HCT116 (cell line): Measurements from ENCODE around the gene SKI. TPM values are rescaled to one million over a fixed set of nuclear protein-coding genes. Genes with fewer than 3 reads are reported as not detected.

Experiments used
- ATAC-seq: fragments of 200-7000 bp; cut with Tn5 transposase; 2 replicates; pipeline ENCODE4 v1.9.1; 2020; ENCODE audit warnings: mild to moderate bottlenecking, moderate library complexity
- BruUV-seq: library from RNA; stranded (reverse); fragments of 400-500 nt; replicated peaks from 2 replicates; lab custom pipeline; 2021; lab: Mats Ljungman, UMichigan
- CTCF ChIA-PET: fragments of 300-600 bp; sonication (Branson Sonifier 250); formaldehyde crosslinking; loops from one replicate; lab custom pipeline; 2021; ENCODE audit warnings: antibody characterized with exemption; lab: Charles Lee
- POLR2A ChIA-PET: fragments of 300-600, 350-600 bp; sonication (Branson Sonifier 250); formaldehyde crosslinking; loops from one replicate; lab custom pipeline; 2021; ENCODE audit warnings: antibody characterized with exemption; lab: Charles Lee
- RAD21 ChIA-PET, 2 experiments: fragments of 300-600 bp; sonication (Branson Sonifier 250); formaldehyde crosslinking; loops; one replicate each; lab custom pipeline; 2023; ENCODE audit warnings: low total read pairs in 2 of 2; ENCODE audit not compliant: uncharacterized antibody in 2 of 2, unreplicated experiment in 2 of 2, low non-redundant PET in 1 of 2; lab: Charles Lee
- DNase-seq: peaks from one replicate; pipeline ENCODE4 v3.0.0-alpha.2; 2010; ENCODE audit warnings: low read depth, low spot score
- H2AFZ ChIP-seq: fragments of 200-600 bp; shearing (Covaris generic), sonication (generic); 2 replicates; pipeline ENCODE4 v1.6.1; 2017; ENCODE audit warnings: low read depth, mixed run types, mixed read lengths, antibody characterized with exemption, low read length; ENCODE audit not compliant: poor library complexity, severe bottlenecking
- H3K27ac ChIP-seq: 2 replicates; pipeline ENCODE4 v1.5.1; 2012; ENCODE audit warnings: low read depth, low read length
- H3K27me3 ChIP-seq: fragments of 200-600 bp; sonication (generic); 2 replicates; pipeline ENCODE4 v1.6.1; 2016; ENCODE audit warnings: mixed run types, low read length, mixed read lengths; ENCODE audit not compliant: insufficient read depth
- H3K36me3 ChIP-seq, 2 experiments: fragments of 200-500 bp in 1 of 2; fragments of 200-600 bp in 1 of 2; sonication (Bioruptor generic) in 1 of 2; sonication (generic) in 1 of 2; 2 replicates each; pipeline versions ENCODE4 v1.5.1 to v1.6.1; 2014 to 2016; ENCODE audit warnings: low read length in 2 of 2, inconsistent platforms in 1 of 2, mixed read lengths in 1 of 2, mixed run types in 1 of 2; ENCODE audit not compliant: insufficient read depth in 2 of 2, control insufficient read depth in 1 of 2
- H3K4me1 ChIP-seq, 2 experiments: fragments of 200-600 bp in 1 of 2; sonication (generic) in 1 of 2; 2 replicates each; pipeline versions ENCODE4 v1.5.1 to v1.6.1; 2012 to 2017; ENCODE audit warnings: low read length in 2 of 2, inconsistent platforms in 1 of 2, mild to moderate bottlenecking in 1 of 2, mixed read lengths in 1 of 2, mixed run types in 1 of 2, moderate library complexity in 1 of 2; ENCODE audit not compliant: insufficient read depth in 2 of 2, control insufficient read depth in 1 of 2
- H3K4me2 ChIP-seq: fragments of 200-600 bp; sonication (generic); 2 replicates; pipeline ENCODE4 v1.6.1; 2017; ENCODE audit warnings: mixed run types, low read length, mixed read lengths
- H3K4me3 ChIP-seq, 2 experiments: fragments of 200-600 bp in 1 of 2; sonication (generic) in 1 of 2; replicated peaks in 1 of 2; 2 replicates each; pipeline ENCODE4 v1.5.1; 2011 to 2016; ENCODE audit warnings: low read length in 2 of 2, control low read depth in 1 of 2, low read depth in 1 of 2, mild to moderate bottlenecking in 1 of 2, mixed read lengths in 1 of 2, mixed run types in 1 of 2
- H3K79me2 ChIP-seq: fragments of 200-600 bp; sonication (generic); 2 replicates; pipeline ENCODE4 v1.6.1; 2017; ENCODE audit warnings: mild to moderate bottlenecking, mixed run types, low read length, moderate library complexity, mixed read lengths; ENCODE audit not compliant: insufficient read depth
- H3K9ac ChIP-seq: fragments of 200-600 bp; sonication (generic); 2 replicates; pipeline ENCODE4 v1.6.1; 2016; ENCODE audit warnings: low read length, mixed read lengths
- H3K9me2 ChIP-seq: fragments of 200-600 bp; sonication (generic), shearing (Covaris generic); 2 replicates; pipeline ENCODE4 v1.6.1; 2017; ENCODE audit warnings: mixed run types, mild to moderate bottlenecking, moderate library complexity; ENCODE audit not compliant: insufficient read depth
- H3K9me3 ChIP-seq, 2 experiments: fragments of 200-500 bp in 1 of 2; fragments of 200-600 bp in 1 of 2; sonication (Bioruptor generic) in 1 of 2; sonication (generic) in 1 of 2; 2 replicates each; pipeline ENCODE4 v1.6.1; 2014 to 2017; ENCODE audit warnings: low read length in 2 of 2, mixed read lengths in 2 of 2, inconsistent platforms in 1 of 2, low read depth in 1 of 2, mild to moderate bottlenecking in 1 of 2, mixed run types in 1 of 2, moderate library complexity in 1 of 2; ENCODE audit not compliant: control insufficient read depth in 1 of 2, insufficient read depth in 1 of 2
- H4K20me1 ChIP-seq: fragments of 200-600 bp; sonication (generic), shearing (Covaris generic); 2 replicates; pipeline ENCODE4 v1.6.1; 2017; ENCODE audit warnings: mixed run types, mild to moderate bottlenecking, moderate library complexity; ENCODE audit not compliant: insufficient read depth
- CBX3 ChIP-seq: IDR thresholded peaks from 2 replicates; pipeline ENCODE4 v1.6.1; 2012; ENCODE audit warnings: low read depth
- ELF1 ChIP-seq: IDR thresholded peaks from 2 replicates; pipeline ENCODE4 v1.6.1; 2012; ENCODE audit warnings: low read depth, borderline replicate concordance
- POLR2AphosphoS5 ChIP-seq: IDR thresholded peaks from 2 replicates; pipeline ENCODE4 v1.6.1; 2011; ENCODE audit warnings: mild to moderate bottlenecking, low read depth, low read length, moderate library complexity
- REST ChIP-seq: IDR thresholded peaks from 2 replicates; pipeline ENCODE4 v1.6.1; 2012; ENCODE audit warnings: low read depth
- SRF ChIP-seq: IDR thresholded peaks from 2 replicates; pipeline ENCODE4 v1.6.1; 2012; ENCODE audit warnings: low read depth
- ZFX ChIP-seq: fragments of 450-650 bp; IDR thresholded peaks from 2 replicates; pipeline ENCODE4 v1.6.1; 2017
- ZNF274 ChIP-seq: fragments of 200-500 bp; sonication (Bioruptor generic); IDR thresholded peaks from 2 replicates; pipeline ENCODE4 v1.6.1; 2014; ENCODE audit warnings: mild to moderate bottlenecking, low read depth, low read length, inconsistent platforms
- intact Hi-C: fragments of 100-400 bp; cut with micrococcal nuclease; formaldehyde crosslinking; loops from 2 replicates; pipeline ENCODE4 v1.10.0; 2022
- total RNA-seq: library from RNA; stranded (reverse); gene quantifications from one replicate; pipeline ENCODE4 v1.2.1, GENCODE V29; 2021; ENCODE audit not compliant: unreplicated experiment
- TF ChIP-seq, protein P1 (sequence below): IDR thresholded peaks from 2 replicates; pipeline ENCODE4 v1.6.1; 2011; ENCODE audit warnings: mild to moderate bottlenecking, low read length, moderate library complexity; ENCODE audit not compliant: insufficient replicate concordance; ENCODE audit errors: extremely low read depth
- TF ChIP-seq, protein P2 (sequence below): IDR thresholded peaks from 2 replicates; pipeline ENCODE4 v1.6.1; 2012

SKI gene
- total RNA-seq, 1 experiment from 2014 or later = 56.2 TPM

DNA sequence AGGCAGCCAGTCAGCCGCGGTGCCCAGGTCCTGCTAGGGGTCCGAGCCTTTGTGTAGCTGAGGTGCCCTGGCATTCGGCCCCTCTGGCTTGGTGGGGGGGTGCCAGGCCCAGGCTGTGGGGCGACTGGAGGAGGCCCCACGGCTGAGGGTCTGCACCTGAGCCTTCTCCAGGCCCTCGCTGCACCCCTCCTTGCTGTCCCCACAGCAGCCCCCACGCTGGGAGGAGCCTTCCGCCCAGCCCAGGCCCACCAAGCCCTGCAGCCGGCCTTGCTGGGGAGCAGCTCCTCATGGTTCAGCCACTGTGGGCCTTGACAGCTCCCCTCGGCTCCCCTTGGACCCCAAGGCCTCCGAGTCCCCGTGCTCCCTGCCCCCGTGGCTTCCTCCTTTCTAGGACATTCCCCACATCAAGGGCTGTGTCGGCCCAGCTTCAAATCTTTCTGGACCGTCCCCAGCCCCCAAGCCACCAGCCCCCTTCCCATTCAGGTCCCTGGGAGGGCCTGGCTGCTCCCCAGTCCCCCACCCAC, 95.4 kb downstream of the SKI start:
- ChIA-PET RAD21 (no interaction called here), POLR2A (no interaction called here)
- no TSS peak for BruUV-seq
- no peak for DNase-seq
- intact Hi-C loops = no loop called here
- Histone ChIP-seq H3K27ac (no peak overlapping the region), H3K4me2 (no peak overlapping the region)
- TF ChIP-seq, protein P1, sequence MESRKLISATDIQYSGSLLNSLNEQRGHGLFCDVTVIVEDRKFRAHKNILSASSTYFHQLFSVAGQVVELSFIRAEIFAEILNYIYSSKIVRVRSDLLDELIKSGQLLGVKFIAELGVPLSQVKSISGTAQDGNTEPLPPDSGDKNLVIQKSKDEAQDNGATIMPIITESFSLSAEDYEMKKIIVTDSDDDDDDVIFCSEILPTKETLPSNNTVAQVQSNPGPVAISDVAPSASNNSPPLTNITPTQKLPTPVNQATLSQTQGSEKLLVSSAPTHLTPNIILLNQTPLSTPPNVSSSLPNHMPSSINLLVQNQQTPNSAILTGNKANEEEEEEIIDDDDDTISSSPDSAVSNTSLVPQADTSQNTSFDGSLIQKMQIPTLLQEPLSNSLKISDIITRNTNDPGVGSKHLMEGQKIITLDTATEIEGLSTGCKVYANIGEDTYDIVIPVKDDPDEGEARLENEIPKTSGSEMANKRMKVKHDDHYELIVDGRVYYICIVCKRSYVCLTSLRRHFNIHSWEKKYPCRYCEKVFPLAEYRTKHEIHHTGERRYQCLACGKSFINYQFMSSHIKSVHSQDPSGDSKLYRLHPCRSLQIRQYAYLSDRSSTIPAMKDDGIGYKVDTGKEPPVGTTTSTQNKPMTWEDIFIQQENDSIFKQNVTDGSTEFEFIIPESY = no peak
- TF ChIP-seq CBX3 = no peak
- TF ChIP-seq, all 23 proteins: peak for 0
- Histone ChIP-seq H3K4me3 (no peak overlapping the region), H3K9ac (no peak overlapping the region), H2AFZ (no peak overlapping the region), H3K9me2 (no peaks in the 10 kb centered on the region), H3K79me2 (no peaks in the 10 kb centered on the region), H3K36me3 (no peaks in the 10 kb centered on the region), H4K20me1 (no peaks in the 10 kb centered on the region), H3K9me3 (no peaks in the 10 kb centered on the region), H3K27me3 (peaks cover 3% of the 10 kb centered on the region; the same call in 1 of the 2 replicates), H3K4me1 (no peaks in the 10 kb centered on the region)
- no peak; the same call in 1 of the 2 replicates for ATAC-seq
- CTCF ChIA-PET = no interaction called here

- no peaks in the 10 kb centered on the region for H3K79me2 ChIP-seq
- H3K27ac ChIP-seq = no peak overlapping the region
- ChIA-PET RAD21 (no interaction called here), POLR2A (no interaction called here), CTCF (no interaction called here)
- no peaks in the 10 kb centered on the region for H3K4me1 ChIP-seq
- H2AFZ ChIP-seq = no peak overlapping the region
- H3K4me3 ChIP-seq = no peak overlapping the region
- intact Hi-C loops = no loop called here
- ATAC-seq (no peak), DNase-seq (no peak)
- H4K20me1 ChIP-seq = no peaks in the 10 kb centered on the region
- no TSS peak for BruUV-seq
- H3K9me3 ChIP-seq = no peaks in the 10 kb centered on the region
- H3K9me2 ChIP-seq = no peaks in the 10 kb centered on the region
- H3K9ac ChIP-seq = no peak overlapping the region
- H3K36me3 ChIP-seq = no peaks in the 10 kb centered on the region
- H3K4me2 ChIP-seq = no peak overlapping the region
- H3K27me3 ChIP-seq = peaks cover 3% of the 10 kb centered on the region; the same call in 1 of the 2 replicates
- TF ChIP-seq CBX3 (no peak), SRF (no peak), POLR2AphosphoS5 (no peak), ELF1 (no peak), ZFX (no peak), REST (no peak), ZNF274 (no peak)
- TF ChIP-seq, protein P1 = no peak
- TF ChIP-seq, protein P2, sequence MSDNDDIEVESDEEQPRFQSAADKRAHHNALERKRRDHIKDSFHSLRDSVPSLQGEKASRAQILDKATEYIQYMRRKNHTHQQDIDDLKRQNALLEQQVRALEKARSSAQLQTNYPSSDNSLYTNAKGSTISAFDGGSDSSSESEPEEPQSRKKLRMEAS = no peak
These were observed 96.6 kb downstream of the SKI start for GRCh38 chr1:2324553-2325366.
